GM19372 (cell line): ENCODE measurements around the gene REEP1.

ENCODE experiments used
- ATAC-seq: cut with Tn5 transposase; IDR thresholded peaks from one replicate; pipeline ENCODE4 v1.9.1; 2021; ENCODE audit warnings: mild to moderate bottlenecking, low read depth, moderate library complexity; ENCODE audit not compliant: unreplicated experiment

The REEP1 gene

DNA sequence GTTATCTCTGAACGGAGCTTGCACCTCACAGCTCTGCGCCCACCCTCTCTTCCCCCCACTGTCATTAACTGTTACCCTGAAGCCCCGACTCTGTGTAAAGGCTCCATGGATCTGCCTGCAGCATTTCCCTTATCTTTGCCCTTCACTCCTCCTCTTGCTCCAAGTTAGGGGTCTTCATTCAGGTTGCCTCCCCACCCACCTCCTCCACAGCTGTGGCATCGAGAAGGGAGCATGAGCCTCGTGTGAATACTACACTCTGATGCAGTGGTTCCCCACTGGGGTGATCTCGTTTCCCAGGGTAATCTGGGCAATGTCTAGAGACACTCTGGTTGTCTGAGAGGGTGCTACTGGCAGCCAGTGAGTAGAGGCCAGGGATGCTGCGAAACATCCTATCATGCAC lies 51.4 kb downstream of the REEP1 start:
- ATAC-seq, result no peak

DNA sequence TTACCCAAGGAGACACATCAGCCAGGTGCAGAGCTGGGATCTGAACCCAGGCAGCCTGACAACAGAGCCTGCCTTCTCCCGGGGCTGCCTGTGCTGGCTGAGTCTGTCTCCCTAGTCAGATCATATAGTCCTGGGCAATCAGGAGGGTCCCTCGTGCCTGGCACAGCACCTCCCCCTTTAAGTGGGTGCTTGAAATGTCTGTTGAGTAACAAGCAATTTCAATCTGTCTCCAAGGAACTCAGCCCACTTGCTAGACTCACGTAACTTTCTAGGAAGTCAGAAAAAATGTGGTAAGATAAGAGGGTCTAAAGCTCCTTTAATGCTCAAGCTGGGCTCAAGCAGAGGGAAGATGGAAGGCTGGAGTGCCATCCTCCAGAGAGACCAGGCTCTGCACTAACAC lies 51.9 kb downstream of the REEP1 start:
- no peak for ATAC-seq

DNA sequence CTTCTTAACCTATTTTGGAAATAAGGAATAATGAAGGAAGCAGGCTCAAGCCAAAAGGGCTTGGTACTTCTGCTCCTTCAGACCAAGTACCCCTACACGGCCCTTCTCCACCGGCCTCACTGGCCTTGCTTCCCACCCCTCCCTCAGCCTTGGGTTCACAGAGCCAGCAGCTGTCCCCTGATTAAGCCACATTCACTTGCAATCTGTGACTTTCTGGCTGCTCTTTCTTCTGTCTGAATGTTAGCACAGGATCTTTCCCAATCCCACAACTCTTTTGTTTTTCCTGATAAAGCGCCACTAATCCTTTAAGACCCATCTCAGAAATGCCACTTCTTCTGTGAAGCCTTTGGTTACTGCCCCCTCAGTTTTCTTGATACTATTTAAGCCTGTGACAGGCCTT lies 52.4 kb downstream of the REEP1 start:
- no peak for ATAC-seq

DNA sequence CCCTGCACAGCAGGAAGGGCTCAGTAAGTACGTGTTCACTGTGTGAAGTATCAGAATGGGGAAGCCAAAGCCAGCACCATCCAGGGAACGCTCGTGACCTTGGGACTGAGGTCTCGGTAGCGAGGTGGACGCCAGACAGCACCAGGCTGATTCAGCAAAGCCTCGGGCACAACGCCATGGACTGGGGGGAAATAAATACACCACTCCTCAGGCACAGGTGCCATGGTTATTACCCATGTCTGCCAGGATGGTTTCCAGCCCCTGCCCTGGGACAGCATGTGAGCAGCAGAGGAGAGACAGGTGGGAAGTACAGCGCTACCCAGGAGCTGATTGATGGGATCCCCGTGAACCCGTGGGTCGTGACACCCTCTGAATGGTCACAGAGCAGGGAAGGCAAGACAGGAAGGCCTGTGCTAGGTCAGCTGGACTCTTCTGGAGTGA lies 53.0 kb downstream of the REEP1 start:
- ATAC-seq, result no peak

DNA sequence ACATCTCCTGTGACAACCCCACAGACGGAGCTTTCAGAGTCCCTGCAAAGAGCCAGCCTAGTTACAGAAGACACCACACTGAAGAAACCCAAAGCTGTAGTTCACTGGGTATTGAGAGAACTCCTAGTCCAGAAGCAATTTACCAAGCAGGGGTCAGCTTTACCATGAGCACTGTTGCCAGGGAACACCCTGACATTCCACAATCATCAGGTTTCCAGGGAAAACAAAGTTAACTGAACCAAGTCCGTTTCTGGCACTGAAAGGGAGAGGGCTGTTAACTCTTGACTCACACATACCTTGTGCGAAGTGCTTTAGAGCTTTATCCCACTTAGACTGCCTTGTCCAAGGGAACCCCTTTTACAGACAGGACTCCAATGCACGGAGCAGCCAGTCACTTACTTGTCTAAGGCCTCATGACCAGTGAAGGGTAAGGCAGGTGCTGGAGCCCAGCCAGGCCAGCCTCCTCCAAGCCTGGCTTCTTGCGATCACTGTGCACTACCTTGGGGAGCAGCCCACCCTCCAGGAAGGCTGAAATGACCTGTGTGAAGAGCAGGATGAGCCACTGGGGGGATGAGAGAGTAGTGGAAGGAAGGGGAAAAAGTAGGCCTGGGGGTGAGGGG lies 53.9 kb downstream of the REEP1 start:
- ATAC-seq, result no peak

DNA sequence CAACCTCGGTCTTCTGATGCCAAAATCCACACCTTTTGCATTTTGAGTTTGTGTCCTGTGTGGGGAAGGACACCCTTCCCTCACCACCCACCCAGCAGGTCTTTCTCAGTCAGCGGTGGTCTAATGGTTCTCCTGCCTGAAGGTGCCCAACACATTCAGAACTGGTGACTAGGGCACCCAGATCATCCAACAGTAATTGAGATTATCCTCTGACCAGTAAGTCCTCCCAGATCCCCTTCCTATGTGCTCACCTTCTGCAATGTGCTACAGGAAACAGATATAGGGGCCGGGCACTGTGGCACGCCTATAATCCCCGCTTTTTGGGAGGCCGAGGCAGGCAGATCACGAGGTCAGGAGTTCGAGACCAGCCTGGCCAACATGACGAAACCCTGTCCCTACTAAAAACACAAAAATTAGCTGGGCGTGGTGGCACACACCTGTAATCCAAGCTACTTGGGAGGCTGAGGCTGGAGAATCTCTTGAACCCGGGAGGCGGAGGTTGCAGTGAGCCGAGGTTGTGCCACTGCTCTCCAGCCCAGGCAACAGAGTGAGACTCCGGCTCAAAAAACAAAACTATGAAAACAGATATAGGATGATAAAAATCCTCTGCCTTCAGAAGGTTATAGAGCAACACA lies 56.2 kb downstream of the REEP1 start:
- ATAC-seq, result no peak

DNA sequence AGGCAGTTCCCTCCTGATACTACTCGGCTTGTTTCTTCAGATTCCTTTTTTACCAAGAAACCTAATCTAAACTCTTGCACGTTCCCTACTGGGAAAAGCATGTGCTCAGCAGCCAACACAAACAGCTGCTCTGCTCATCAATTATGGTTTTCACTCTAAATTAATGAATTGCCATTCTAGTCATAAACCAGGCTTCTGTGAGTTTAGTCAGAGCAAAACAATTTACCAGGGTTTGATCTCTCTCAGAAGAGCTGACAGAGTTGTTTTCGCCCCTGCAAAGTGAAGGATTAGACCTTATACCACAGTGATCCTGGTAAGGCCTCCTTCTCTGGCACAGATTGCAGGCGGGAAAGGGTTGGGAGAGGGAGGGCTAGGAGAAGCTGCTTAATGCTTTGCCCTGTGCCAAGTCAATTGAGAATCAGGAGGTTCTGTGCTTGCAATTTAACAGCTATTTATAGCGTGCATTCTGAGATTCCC lies 57.2 kb downstream of the REEP1 start:
- no peak for ATAC-seq

DNA sequence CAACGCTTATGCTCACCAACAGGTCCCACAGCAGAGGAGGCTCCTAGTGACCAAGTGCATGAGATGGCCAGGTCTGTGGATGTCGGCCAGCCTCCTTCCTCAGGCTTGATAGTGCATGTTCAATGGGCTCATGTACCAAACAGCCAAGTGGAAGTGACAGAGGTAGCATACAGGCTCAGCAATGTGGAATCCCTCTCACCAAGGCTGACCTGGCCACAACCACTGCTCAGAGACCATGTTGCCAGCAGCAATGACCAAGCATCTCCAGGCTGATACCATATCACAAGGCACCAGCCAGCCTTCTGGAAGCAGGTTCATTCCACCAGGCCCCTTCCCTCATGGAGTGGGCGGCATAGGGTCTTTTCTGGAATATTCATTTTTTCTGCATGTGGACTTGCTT lies 61.5 kb downstream of the REEP1 start:
- ATAC-seq, result no peak

DNA sequence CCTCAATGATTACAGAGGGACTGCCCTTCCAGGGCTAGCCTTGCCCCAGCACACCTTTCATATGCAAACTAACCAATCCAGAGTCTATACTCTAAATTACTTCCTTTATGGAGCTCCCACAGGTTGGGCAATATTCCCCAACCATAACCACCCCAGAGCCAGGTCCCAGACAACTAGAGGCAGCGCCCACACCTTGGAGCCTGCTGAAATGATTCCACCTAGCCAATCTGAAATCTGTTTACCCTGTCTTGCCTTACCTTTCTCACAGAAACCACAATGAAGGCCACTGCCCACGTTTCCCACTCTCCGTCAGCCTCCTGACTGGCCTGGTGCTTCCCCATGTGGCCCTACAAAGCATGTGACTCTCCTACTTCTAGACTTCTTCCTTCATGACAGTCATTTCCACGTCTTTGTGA lies 62.0 kb downstream of the REEP1 start:
- no peak for ATAC-seq

DNA sequence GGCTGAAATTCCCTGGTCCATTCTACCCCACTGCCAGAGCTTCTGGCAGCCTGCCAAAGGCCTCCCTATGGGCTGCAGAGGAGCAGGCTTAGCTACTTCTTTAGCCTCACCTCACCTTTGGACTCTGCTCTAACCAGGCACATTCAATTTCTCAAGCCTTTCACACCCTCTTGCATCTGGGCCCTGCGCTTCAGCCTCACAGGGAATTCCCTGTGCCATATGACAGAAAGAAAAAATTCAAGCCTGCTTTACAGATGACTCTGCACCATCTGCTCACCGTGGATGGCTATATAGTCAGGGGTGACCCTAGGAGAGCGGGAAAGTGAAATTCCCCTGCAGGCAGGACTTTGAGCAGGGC lies 62.5 kb downstream of the REEP1 start:
- ATAC-seq, result no peak

DNA sequence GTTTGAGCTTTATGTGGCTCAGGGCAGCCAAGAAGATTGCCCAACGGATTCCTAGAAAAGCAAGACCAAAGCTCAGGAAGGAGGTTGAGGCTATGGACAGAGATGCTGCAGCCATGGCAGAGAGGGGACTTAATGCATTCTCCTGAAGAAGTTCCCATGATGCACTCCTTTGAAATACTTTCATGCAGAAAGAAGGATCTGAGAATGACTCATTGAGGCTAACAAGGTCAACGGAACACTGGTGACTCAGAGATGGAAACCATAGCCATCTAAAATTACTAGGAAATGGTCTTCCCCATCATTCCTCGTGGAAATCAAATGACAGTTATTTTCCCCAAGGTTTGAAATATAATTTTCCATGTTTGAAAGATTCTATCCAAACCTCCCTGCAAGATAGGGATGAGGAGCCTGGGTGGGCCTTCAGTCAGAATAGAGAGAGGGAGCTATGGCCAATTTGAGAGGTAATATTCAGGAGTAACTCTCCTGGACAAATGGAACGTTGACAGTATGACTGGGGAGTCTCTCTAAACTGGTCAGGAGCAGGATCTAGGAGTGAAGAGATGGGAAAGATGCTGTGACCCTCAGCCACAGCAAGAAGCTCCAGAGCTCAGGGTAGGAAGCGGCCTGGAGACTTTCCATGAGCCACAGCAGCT lies 63.0 kb downstream of the REEP1 start:
- ATAC-seq, result no peak

DNA sequence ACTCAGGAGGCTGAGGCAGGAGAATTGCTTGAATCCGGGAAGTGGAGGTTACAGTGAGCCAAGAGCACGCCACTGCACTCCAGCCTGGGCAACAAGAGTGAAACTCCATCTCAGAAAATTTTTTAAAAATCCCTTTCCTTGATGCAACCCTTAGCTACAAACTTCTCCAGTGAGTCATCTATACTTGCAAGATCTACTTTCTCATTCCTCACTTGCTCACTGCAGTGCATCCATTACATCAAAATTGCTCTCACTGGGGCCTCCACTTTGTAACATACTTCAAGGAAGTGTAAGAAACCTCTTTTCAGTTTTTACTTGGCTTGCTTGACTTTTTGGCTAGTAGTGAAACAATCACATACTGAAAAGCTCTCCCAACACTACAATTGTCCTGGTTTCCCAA lies 65.3 kb downstream of the REEP1 start:
- no peak for ATAC-seq

DNA sequence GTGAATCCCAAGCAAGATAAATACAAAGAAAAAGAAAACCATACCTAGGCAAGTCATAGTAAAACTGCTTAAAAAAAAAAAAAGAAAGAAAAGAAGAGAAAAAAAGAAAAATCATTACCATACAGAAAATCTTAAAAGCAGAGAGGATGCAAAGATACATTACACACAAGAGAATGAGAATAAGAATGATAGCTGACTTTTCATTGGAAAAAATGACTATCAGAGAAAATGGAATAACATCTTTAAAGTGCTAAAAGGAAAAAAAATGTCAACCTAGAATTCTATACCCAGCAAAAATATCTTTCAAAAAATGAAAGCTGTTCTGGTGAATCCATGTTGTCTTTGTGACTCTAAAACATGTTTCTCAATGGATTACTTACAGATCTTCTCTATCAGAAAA lies 66.2 kb downstream of the REEP1 start:
- no peak for ATAC-seq

DNA sequence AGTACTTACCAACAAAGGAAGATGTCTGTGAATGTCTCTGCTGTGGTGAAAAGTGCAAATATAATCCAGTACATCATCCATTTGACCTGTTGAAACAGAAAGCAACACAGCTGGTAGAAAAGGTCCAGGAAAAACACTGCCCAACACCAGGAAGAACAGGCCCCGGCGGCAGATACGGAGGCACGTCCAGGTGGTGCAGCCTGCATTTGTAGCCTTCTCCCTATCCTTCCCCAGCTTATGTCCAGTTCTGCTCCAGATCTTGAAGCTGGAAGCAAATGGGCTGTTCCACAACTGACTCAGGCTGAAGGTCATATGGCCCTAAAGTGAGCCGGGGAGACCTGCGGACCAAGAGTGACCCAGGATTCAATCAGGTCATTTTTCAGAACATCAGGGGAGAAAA lies 73.5 kb downstream of the REEP1 start:
- no peak for ATAC-seq

DNA sequence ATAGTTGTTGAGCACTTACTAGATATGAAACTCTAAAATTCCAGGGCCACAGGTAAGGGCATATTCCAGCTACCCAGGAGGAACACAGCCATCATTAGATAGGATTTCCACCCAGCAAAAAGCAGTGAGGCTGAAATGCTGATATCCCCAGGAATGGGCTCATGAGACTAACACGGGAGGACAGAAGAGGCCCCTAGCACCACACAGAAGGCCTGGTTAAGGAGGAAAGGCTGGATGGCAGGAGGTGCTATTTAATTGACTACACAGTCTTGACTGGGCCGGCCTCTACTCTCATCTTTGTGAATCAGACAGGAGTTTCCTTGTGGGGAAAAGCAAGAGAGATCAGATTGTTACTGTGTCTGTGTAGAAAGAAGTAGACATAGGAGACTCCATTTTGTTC lies 76.4 kb downstream of the REEP1 start:
- ATAC-seq, result no peak

DNA sequence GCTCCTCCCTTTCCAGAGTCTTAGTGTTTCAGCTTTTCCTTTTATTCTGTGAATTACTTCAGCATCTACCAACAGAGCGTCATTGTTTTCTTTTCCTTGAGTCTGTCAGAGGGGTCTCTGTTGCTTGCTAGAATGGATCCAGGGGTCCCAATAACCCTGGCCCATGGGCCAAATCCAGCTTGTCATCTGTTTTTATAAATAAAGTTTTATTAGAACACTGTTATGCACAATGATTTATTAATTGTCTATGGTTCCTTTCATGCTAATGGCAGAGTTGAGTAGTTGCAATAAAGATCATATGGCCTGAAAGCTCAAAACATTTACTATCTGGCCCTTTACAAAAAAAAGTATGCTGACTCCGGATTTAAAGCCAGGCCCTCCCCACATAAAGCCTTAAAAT lies 79.3 kb downstream of the REEP1 start:
- ATAC-seq, result no peak

DNA sequence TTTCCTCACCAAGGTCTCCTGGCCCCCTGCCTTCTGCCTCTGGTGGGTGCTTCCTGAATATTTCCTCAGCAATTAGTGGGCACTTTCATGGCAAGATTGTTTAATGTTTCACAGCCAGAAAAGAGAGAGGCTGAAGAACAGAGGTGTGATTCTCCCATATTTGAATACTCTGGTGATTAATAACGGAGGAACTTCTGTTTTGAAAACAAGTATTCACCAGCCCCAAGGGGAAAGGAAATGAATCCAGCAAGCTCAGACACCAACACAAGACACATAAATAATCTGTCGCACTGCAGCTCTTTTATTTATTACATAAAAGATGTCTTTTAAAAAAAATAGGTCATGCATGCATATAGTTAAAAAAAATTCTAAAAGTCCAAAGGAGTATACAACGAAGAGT lies 80.4 kb downstream of the REEP1 start:
- no peak for ATAC-seq

DNA sequence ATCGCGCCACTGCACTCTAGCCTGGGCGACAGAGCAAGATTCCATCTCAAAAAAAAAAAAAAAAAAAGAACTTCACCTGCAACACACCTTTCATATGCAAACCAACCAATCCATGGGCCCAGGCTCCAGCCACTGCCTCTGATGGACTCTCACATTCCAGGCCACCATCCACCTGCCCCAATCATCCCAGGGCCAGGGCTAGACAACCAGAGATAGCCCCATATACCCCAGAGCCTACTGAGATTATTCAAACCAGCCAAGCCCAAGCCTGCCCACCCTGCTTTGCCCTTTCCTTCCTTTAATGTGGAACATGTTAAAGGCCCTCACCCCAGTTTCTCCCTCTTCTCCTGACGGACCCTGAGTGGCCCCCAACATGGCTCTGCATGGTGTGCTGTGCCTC lies 81.1 kb downstream of the REEP1 start:
- no peak for ATAC-seq

DNA sequence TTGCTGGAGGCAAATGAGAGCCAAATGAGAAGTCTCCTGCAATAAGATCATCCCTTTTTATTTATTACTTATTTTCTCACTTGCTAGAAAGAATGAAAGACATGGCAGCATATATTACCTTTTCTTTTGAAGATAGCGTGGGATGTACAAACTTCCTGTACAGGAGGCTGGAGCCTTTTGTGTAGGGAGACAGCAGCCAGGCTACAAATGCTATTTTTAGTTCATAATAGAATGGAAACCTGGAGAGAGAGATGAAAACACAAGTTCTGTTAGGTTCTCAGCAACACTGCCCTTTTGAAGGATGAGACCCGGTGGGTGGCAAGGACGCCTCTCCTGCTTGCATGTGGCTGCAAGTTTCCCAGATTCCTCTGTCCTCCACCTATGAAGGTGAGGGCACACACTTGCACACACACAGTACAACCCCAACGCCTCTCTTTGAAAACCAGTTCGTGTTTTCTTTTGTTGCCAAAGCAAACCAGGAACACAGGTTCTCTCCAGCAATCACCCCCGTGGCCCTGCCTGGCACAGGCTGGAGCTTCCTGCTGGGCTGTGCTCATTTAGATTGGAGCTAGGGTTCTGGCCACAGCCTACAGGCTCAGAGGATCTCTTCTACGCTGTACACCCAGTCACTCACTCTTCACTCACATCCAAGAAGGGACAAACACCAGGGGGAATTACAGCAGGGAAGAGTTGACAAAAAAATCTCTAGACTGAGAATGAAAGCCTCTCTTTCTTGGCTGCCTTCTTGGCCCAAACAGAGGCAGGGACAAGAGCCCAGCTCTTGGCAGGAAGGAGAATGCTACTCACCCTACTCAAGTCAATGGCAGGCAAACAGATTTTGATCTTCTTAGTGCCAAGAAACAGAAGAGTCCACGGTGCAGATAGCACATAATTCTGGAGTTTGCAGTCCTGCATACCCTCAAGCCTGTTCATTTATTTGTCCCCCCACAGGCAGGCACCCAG lies 82.6 kb downstream of the REEP1 start:
- ATAC-seq, result no peak

DNA sequence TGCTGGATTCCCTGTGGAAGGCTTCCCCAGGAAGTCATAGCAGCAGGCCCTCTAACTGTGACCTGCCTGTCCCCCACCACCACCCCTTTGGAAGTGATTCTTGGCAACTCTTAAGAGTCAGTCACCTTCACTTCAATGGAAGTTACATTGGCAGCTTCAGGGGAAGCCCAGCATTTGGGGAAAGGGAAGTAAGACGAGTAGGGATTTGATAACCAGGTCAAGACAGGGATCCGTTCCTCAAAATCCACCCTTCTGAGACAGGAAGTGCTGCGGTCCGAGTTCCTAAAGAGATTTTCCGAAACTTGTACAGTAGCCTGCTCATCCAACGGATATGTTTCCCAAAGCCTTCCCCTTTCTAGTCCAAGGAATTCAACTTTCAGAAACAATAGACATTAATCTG lies 84.0 kb downstream of the REEP1 start:
- no peak for ATAC-seq

DNA sequence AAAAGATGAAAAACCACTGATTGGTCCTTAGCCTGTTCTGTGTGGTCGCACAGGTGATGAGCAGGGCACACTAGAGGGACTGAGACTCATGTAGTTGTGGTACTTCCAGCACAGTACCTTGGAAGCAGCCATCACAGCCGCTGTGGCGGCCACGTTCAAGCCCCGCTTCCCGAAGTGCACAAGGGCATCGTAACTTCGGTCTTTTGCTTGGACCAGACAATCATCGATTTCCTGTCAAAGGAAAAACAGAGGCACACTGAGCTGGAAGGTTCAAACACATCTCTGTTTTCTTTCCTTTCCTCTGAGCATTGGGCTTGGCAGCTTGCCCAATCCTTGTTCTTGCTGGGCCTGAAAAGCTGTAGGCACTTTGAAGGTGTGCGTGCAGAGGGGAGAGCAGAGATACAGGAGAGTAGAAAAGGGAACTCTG lies 85.6 kb downstream of the REEP1 start:
- ATAC-seq, result no peak
